B cell (primary cell): ENCODE results near the gene KBTBD13. TPM values are rescaled to one million over a fixed set of nuclear protein-coding genes. Genes with fewer than 3 reads are reported as not detected.

ENCODE experiments used
- ATAC-seq: fragments of 200-7000 bp; cut with Tn5 transposase; one replicate; pipeline ENCODE4 v1.10.0; 2021; ENCODE audit warnings: low read depth, mild to moderate bottlenecking, moderate number of reproducible peaks, moderate library complexity
- CTCF ChIA-PET: fragments of 350-600 bp; sonication (Branson Sonifier 250); formaldehyde crosslinking; loops from one replicate; lab custom pipeline; 2021; ENCODE audit warnings: antibody characterized with exemption, inconsistent platforms; lab: Charles Lee
- POLR2A ChIA-PET: fragments of 350-600 bp; sonication (Branson Sonifier 250); formaldehyde crosslinking; loops from one replicate; lab custom pipeline; 2021; ENCODE audit warnings: antibody characterized with exemption; lab: Charles Lee
- DNase-seq: peaks from one replicate; pipeline ENCODE4 v3.0.0; 2013
- H2AFZ ChIP-seq: 2 replicates; pipeline ENCODE4 v1.6.1; 2012; ENCODE audit warnings: mild to moderate bottlenecking, low read depth, low read length; ENCODE audit not compliant: insufficient read depth, poor library complexity, severe bottlenecking
- H3K27ac ChIP-seq, 2 donors: 1 replicate in 1 of 2; 2 replicates in 1 of 2; pipeline ENCODE4 v1.5.1; 2012 to 2013; ENCODE audit warnings: low read length in 2 of 2, mild to moderate bottlenecking in 2 of 2, moderate library complexity in 1 of 2
- H3K27me3 ChIP-seq, 4 experiments: fragments of 200-600 bp in 1 of 4; sonication (generic) in 1 of 4; replicated peaks in 1 of 4; 1 replicate in 2 of 4; 2 replicates in 2 of 4; pipeline versions ENCODE4 v1.6.1 to v1.7.0; 2013 to 2016; ENCODE audit warnings: low read length in 3 of 4, mild to moderate bottlenecking in 2 of 4, mixed read lengths in 1 of 4, moderate library complexity in 1 of 4; ENCODE audit not compliant: insufficient read depth in 4 of 4, control insufficient read depth in 3 of 4; ENCODE audit errors: control extremely low read depth in 1 of 4
- H3K36me3 ChIP-seq, 2 experiments: replicated peaks in 1 of 2; 1 replicate in 1 of 2; 2 replicates in 1 of 2; pipeline versions ENCODE4 v1.6.1 to v1.7.1; 2013; ENCODE audit warnings: low read length in 1 of 2; ENCODE audit not compliant: insufficient read depth in 2 of 2, control insufficient read depth in 1 of 2; ENCODE audit errors: control extremely low read depth in 1 of 2, extremely low read depth in 1 of 2
- H3K4me1 ChIP-seq, 2 donors: fragments of 200-600 bp in 1 of 2; sonication (generic) in 1 of 2; 1 replicate in 1 of 2; 2 replicates in 1 of 2; pipeline versions ENCODE4 v1.5.1 to v1.6.1; 2013 to 2017; ENCODE audit warnings: low read length in 2 of 2; ENCODE audit not compliant: control insufficient read depth in 2 of 2, insufficient read depth in 2 of 2
- H3K4me2 ChIP-seq: replicated peaks from 2 replicates; pipeline ENCODE3; 2012; ENCODE audit warnings: mild to moderate bottlenecking, low read depth, low read length; ENCODE audit not compliant: poor library complexity, severe bottlenecking
- H3K4me3 ChIP-seq, 5 experiments: fragments of 200-600 bp in 1 of 5; sonication (generic) in 1 of 5; 1 replicate in 3 of 5; 2 replicates in 2 of 5; pipeline versions ENCODE4 v1.5.1 to v1.7.0; 2011 to 2016; ENCODE audit warnings: low read length in 4 of 5, mild to moderate bottlenecking in 4 of 5, low read depth in 2 of 5, control low read depth in 1 of 5, moderate library complexity in 1 of 5; ENCODE audit not compliant: insufficient read depth in 1 of 5; ENCODE audit errors: control extremely low read depth in 1 of 5, extremely low read depth in 1 of 5
- H3K79me2 ChIP-seq: fragments of 200-600 bp; sonication (generic); one replicate; pipeline ENCODE4 v1.6.0; 2016; ENCODE audit warnings: low read length; ENCODE audit not compliant: control insufficient read depth, insufficient read depth
- H3K9ac ChIP-seq: fragments of 200-600 bp; sonication (generic); 2 replicates; pipeline ENCODE4 v1.6.1; 2017; ENCODE audit warnings: mild to moderate bottlenecking, low read length, moderate library complexity
- H3K9me3 ChIP-seq, 3 donors: one replicate each; pipeline versions ENCODE4 v1.6.1 to v1.7.1; 2013; ENCODE audit warnings: low read length in 2 of 3; ENCODE audit not compliant: control insufficient read depth in 2 of 3, insufficient read depth in 1 of 3; ENCODE audit errors: control extremely low read depth in 1 of 3
- H4K20me1 ChIP-seq: 2 replicates; pipeline ENCODE4 v1.6.0; 2012; ENCODE audit warnings: mild to moderate bottlenecking, low read length; ENCODE audit not compliant: insufficient read depth, control insufficient read depth, poor library complexity, severe bottlenecking
- H3K27ac Mint-ChIP-seq: one replicate; pipeline ENCODE4 v1.8.0; 2021; ENCODE audit warnings: mixed read lengths
- H3K27me3 Mint-ChIP-seq: one replicate; pipeline ENCODE4 v1.8.0; 2021; ENCODE audit warnings: mixed read lengths
- H3K4me1 Mint-ChIP-seq: one replicate; pipeline ENCODE4 v1.8.0; 2021; ENCODE audit warnings: mixed read lengths
- H3K4me3 Mint-ChIP-seq: one replicate; pipeline ENCODE4 v1.8.0; 2021; ENCODE audit warnings: mixed read lengths
- H3K9me3 Mint-ChIP-seq: one replicate; pipeline ENCODE4 v1.8.0; 2022; ENCODE audit warnings: mixed read lengths; ENCODE audit not compliant: insufficient read depth
- CTCF ChIP-seq: fragments of 200-600 bp; IDR thresholded peaks from one replicate; pipeline ENCODE4 v1.8.0; 2022; ENCODE audit warnings: antibody characterized with exemption, mild to moderate bottlenecking
- EZH2 ChIP-seq: IDR thresholded peaks from 2 replicates; pipeline ENCODE4 v1.6.1; 2012; ENCODE audit warnings: borderline replicate concordance, low read depth, mild to moderate bottlenecking, moderate library complexity, low read length; ENCODE audit not compliant: insufficient read depth, poor library complexity, severe bottlenecking
- WGBS: methylation state at CpG from one replicate; pipeline ENCODE4 v1.1.5; 2013; ENCODE audit warnings: missing lambda C conversion rate; ENCODE audit not compliant: insufficient coverage; 5-methylcytosine and 5-hydroxymethylcytosine counted together
- intact Hi-C: fragments of 100-400 bp; cut with micrococcal nuclease; formaldehyde crosslinking; loops from one replicate; pipeline ENCODE4 v1.10.0; 2022
- polyA plus RNA-seq: library from polyadenylated mRNA; depleted of rRNA; stranded (reverse); fragments of >200 nt; gene quantifications from 2 replicates; pipeline ENCODE4 v1.2.3, GENCODE V29; 2012
- total RNA-seq, 2 donors: library from RNA; stranded (reverse); fragments of 120-200 nt in 1 of 2; gene quantifications; 1 replicate in 1 of 2; 2 replicates in 1 of 2; pipeline versions ENCODE4 v1.2.3 to v1.2.4, GENCODE V29; 2013 to 2022

The KBTBD13 gene
- total and polyA plus RNA-seq, 2 donors (not counting 1 experiment from before 2014, with no cell fraction given): not detected

DNA sequence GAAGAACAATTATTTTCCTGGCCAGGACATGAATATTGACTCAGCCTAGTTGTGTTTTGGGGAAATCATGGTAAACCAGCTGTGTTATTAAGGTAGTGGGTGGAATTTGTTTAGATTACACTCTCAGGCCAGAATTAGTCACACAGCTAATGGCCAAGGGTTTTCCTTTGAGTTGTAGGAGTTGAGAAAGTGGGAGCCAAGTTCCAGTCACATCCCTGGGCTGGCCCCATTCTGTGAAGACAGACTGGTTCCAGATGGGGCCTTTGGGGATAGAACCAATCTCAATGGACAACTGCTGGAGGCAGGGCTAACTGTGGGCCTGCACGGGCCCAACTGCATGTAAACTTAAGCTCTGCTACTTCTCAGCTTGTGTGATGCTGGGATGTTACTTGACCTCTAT lies 7.4 kb upstream of the KBTBD13 start:
- Histone ChIP-seq H3K4me3 (no peak overlapping the region), H3K27me3 (peaks cover 0 to 26% (median 8%) of the 10 kb centered on the region in 4 experiments), H4K20me1 (no peaks in the 10 kb centered on the region), H3K36me3 (no peaks in the 10 kb centered on the region), H3K4me2 (no peak overlapping the region), H3K27ac (no peak overlapping the region), H3K4me1 (peaks cover 3 to 4% of the 10 kb centered on the region in 2 donors), H3K9me3 (no peaks in the 10 kb centered on the region), H3K9ac (no peak overlapping the region), H3K79me2 (no peaks in the 10 kb centered on the region), H2AFZ (no peak overlapping the region)
- CTCF ChIA-PET: interaction anchor here (0.9 to 1.1 kb wide), 2 partner anchors 9 to 38 kb away, joined by 3 read pairs; no protein-coding TSS in a partner anchor
- POLR2A ChIA-PET: interaction anchor here (0.5 kb wide), 1 partner anchor 38 kb away, joined by 5 read pairs; no protein-coding TSS in a partner anchor
- Mint-ChIP-seq H3K27me3 (peaks cover 32% of the 10 kb centered on the region), H3K9me3 (no peaks in the 10 kb centered on the region), H3K27ac (no peak overlapping the region), H3K4me1 (peaks cover 7% of the 10 kb centered on the region), H3K4me3 (no peak overlapping the region)
- DNase-seq (no peak), ATAC-seq (no peak)
- no peak for TF ChIP-seq CTCF
- TF ChIP-seq EZH2: no peak
- intact Hi-C loops: no loop called here
- 100% methylated on average over 1 of the region's 1 CpG for WGBS

- no peak overlapping the region for H3K4me3 Mint-ChIP-seq
- H3K4me3 ChIP-seq: no peak overlapping the region
- H3K79me2 ChIP-seq: no peaks in the 10 kb centered on the region
- H3K27me3 ChIP-seq: peaks cover 0 to 26% (median 8%) of the 10 kb centered on the region in 4 experiments
- H3K4me1 Mint-ChIP-seq: peaks cover 7% of the 10 kb centered on the region
- no peaks in the 10 kb centered on the region for H3K36me3 ChIP-seq
- peaks cover 3 to 4% of the 10 kb centered on the region in 2 donors for H3K4me1 ChIP-seq
- no peak overlapping the region for H3K4me2 ChIP-seq
- H4K20me1 ChIP-seq: no peaks in the 10 kb centered on the region
- no peaks in the 10 kb centered on the region for H3K9me3 Mint-ChIP-seq
- peaks cover 32% of the 10 kb centered on the region for H3K27me3 Mint-ChIP-seq
- no peaks in the 10 kb centered on the region for H3K9me3 ChIP-seq
- intact Hi-C loops: no loop called here
- ChIA-PET POLR2A (interaction anchor here (0.5 kb wide), 1 partner anchor 37 kb away, joined by 5 read pairs; no protein-coding TSS in a partner anchor), CTCF (no interaction called here)
- H2AFZ ChIP-seq: no peak overlapping the region
- no peak overlapping the region for H3K9ac ChIP-seq
- TF ChIP-seq CTCF (no peak), EZH2 (no peak)
- ATAC-seq (no peak), DNase-seq (no peak)
- no peak overlapping the region for H3K27ac ChIP-seq
- WGBS: 96% methylated on average over 3 of the region's 5 CpGs
- H3K27ac Mint-ChIP-seq: no peak overlapping the region
Observed at GRCh38 chr15:65069779-65070546, 6.6 kb upstream of the KBTBD13 start.
